ENCODE results near the gene PTER.

- TF ChIP-seq CTCF (IDR thresholded peaks at IDR 0.05) (no peak), POLR2A (IDR thresholded peaks at IDR 0.05) (no peak)
These were observed 61.1 kb downstream of the PTER start for GRCh38 chr10:16497911-16498310.
